ENCODE results near the gene SLCO4C1.

Gene SLCO4C1

DNA sequence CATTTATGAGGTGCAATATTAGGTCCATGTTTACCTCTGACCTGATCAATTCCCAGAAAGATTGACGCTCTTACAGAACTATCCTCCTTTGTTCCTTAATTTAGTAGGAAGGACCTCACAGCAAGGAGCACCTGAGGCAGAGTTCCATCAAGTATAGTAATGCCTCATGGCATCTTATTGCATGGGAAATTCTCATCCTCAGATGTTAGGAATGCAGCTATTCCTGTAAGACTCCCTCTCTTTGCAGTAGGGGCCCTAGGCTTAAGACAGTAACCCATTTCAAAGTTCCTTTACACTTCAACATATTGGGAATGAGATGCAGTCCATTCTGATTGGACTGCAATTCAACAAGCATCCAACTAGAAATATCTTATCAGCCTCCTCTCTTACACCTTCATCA is 69.8 kb downstream of the SLCO4C1 start:
- TF ChIP-seq, protein P1, sequence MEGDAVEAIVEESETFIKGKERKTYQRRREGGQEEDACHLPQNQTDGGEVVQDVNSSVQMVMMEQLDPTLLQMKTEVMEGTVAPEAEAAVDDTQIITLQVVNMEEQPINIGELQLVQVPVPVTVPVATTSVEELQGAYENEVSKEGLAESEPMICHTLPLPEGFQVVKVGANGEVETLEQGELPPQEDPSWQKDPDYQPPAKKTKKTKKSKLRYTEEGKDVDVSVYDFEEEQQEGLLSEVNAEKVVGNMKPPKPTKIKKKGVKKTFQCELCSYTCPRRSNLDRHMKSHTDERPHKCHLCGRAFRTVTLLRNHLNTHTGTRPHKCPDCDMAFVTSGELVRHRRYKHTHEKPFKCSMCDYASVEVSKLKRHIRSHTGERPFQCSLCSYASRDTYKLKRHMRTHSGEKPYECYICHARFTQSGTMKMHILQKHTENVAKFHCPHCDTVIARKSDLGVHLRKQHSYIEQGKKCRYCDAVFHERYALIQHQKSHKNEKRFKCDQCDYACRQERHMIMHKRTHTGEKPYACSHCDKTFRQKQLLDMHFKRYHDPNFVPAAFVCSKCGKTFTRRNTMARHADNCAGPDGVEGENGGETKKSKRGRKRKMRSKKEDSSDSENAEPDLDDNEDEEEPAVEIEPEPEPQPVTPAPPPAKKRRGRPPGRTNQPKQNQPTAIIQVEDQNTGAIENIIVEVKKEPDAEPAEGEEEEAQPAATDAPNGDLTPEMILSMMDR (IDR thresholded peaks at IDR 0.05; ENCODE audit: extremely low read depth, missing control alignments), result no peak
- no peak for DNase-seq (ENCODE audit: low spot score)

DNA sequence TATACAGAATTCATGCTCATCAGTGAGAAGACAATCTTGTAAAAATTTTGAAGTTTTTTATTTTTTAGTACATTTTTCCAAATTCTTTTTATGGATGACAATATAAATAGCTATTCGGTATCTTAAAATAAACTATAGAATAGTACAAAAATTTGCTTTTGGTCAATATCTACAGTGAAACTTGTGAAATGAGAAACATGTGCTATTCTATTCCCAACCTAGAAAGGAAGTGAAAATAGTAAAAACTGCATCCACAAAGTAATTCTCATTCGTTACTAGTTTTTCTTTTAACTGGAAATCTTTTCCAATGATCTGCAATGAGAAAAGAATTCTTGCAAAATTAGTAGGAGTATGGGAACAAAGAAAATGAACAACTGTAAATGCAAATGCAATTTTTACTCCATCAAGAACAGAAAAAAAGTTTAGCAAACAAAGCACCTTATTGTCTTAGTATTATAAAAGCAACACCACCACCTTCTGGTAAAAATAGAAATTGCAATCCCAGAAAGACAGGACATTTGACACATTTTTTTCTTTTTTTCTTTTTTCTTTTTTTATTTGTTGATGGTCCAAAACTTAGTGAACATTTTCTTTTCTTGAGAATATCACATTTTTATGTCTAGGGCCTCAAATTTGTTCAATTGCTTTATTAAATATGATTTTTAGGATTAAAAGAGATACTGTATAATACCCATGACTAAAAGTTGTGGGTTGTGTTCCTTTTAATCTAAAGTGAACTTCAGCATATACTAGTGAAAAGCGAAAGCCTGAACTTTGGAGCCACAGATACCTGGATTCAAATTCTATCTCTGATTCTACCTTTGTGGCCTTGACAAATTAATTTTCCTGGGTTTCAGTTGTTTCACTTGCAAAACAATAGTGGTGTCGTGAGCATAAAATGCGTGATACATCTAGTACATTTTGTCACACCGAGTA is 72.3 kb downstream of the SLCO4C1 start:
- TF ChIP-seq, protein P1 (IDR thresholded peaks at IDR 0.05; ENCODE audit: extremely low read depth, missing control alignments), result peak; percentile 36
- peak; percentile 12 for DNase-seq (ENCODE audit: low spot score)

DNA sequence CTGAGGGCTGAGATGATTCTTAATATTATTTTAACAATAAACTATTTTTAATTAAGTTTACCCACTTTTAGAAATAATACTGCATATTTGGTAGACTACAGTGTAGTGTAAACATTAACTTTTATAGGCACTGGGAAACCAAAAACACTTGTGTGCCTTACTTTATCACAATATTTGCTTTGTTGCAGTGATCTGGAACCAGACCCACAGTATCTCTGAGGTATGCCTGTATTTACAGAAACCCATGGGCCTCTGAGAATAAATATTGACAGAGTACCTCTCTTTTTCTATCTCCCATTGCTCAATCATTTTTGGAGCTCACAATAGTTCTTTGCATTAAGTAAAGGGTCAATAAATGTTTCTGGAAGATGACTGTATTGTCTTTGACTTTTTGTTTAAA is 73.3 kb downstream of the SLCO4C1 start:
- no peak for DNase-seq (ENCODE audit: low spot score)
- TF ChIP-seq, protein P1 (IDR thresholded peaks at IDR 0.05; ENCODE audit: extremely low read depth, missing control alignments), result no peak

DNA sequence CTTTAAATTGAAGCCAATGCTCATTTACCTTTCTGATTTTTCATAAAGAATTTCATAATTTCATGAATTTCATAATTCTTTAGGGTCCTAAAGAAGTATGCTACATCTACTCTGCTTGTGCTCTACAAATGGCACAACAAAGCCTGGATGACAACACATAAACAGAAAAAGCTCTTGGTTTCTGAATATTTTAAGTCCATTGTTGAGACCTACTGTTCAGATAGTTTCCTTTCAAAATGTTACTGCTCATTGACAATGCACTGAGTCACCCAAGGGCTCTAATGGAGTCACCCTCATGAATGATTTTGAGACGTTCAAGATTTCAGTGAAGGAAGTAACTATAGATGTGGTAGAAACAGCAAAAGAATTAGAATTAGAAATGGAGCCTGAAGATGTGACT is 74.1 kb downstream of the SLCO4C1 start:
- TF ChIP-seq, protein P1 (IDR thresholded peaks at IDR 0.05; ENCODE audit: extremely low read depth, missing control alignments), result no peak
- no peak for DNase-seq (ENCODE audit: low spot score)

DNA sequence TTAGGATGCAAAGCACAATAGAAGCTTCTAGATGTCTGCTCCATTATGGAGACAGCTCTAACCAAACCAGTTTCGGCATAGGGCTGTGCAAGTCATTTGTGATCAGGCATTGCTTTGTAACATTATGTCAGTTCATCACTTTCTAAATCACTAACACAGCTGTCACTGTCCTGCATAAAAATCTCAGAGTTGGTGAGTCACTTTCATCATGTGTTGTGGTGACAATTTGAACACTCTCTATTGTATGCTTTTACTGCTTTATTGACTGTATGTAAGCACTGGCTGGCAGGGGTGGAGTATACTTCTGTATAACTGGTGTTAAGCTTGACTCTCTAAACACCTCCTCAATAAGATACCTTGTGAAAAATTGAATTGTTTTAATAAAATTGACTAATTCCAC is 77.9 kb downstream of the SLCO4C1 start:
- TF ChIP-seq, protein P1 (IDR thresholded peaks at IDR 0.05; ENCODE audit: extremely low read depth, missing control alignments), result no peak
- DNase-seq (ENCODE audit: low spot score), result no peak

DNA sequence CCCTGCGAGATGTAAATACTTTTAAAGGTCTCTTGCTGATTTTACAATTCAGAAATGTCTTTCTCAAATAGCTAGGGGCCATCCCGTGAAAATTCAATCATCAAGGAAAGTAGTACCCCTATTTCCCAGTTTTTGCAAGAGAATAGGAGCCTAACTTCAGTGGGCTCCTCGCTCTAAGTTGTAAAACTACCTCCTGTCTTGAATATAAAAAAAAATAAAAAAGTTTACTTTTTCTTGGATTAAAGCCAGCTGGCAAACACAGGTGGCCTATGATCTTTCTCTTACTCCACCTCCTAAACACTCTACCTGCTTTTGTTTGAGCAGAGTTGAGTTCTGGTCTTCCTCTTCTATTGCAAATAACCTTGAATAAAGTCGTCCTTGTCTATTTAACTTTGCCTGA is 79.4 kb downstream of the SLCO4C1 start:
- no peak for DNase-seq (ENCODE audit: low spot score)
- TF ChIP-seq, protein P1 (IDR thresholded peaks at IDR 0.05; ENCODE audit: extremely low read depth, missing control alignments), result no peak

DNA sequence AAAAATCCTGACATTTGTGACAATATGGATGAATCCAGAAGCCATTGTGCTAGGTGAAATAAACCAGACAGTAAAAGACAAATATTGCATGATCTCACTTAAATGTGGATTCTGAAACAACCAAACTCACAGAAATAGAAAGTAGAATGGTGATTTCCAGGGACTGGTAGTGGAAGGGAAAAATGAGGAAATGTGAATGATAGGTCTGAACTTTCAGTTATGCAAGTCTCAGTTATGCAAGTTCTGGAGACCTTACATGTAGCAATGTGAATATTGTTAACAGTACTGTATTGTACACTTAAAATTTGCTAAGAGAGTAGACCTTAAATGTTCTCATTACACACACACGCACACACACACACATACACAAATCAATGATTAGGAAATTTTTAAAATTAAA is 84.9 kb downstream of the SLCO4C1 start:
- no peak for DNase-seq (ENCODE audit: low spot score)
- TF ChIP-seq, protein P1 (IDR thresholded peaks at IDR 0.05; ENCODE audit: extremely low read depth, missing control alignments), result no peak

Data from GM20000 (cell line).